Measurements from ENCODE around the gene RNASEH2A. TPM values are rescaled to one million over a fixed set of nuclear protein-coding genes. Genes with fewer than 3 reads are reported as not detected.

Gene RNASEH2A
- total RNA-seq, 1 experiment from 2014 or later, result 120 TPM

- no TSS peak for BruUV-seq (replicated peaks)
- ChIA-PET POLR2A (ENCODE audit: unreplicated experiment) (interaction anchor here (0.5 to 0.6 kb wide), 3 partner anchors 51 to 95 kb away, joined by 3 to 5 read pairs (median 4); no protein-coding TSS in a partner anchor), CTCF (interaction anchor here (0.5 to 1.1 kb wide), 7 partner anchors 23 to 178 kb away, joined by 3 to 9 read pairs (median 5); a partner anchor contains a TSS)
- peak overlapping the region; percentile 42; the same call in 1 of the 2 replicates for H3K4me3 ChIP-seq (ENCODE audit: low read length)
- H3K4me2 ChIP-seq (ENCODE audit: low read length), result peak overlapping the region; percentile 76
- no peaks in the 10 kb centered on the region for H3K27me3 ChIP-seq (ENCODE audit: low read length)
- H3F3A ChIP-seq (ENCODE audit: low read length, unreplicated experiment), result no peaks in the 10 kb centered on the region
- no peaks in the 10 kb centered on the region for H3K9me2 ChIP-seq (replicated peaks; ENCODE audit: low read length)
- DNase-seq (peak; percentile 94), ATAC-seq (peak; percentile 97)
- peak overlapping the region; percentile 77 for H2AFZ ChIP-seq (ENCODE audit: low read length)
- no peak for TF ChIP-seq EZH2phosphoT487 (IDR thresholded peaks at IDR 0.05; ENCODE audit: borderline replicate concordance, low read length)
- peak; percentile 99 for TF ChIP-seq CTCF (conservative IDR thresholded peaks at IDR 0.05; ENCODE audit: low read depth, low read length)
- H3K9me3 ChIP-seq (ENCODE audit: low read length), result no peaks in the 10 kb centered on the region
- H3K4me1 ChIP-seq (ENCODE audit: insufficient read depth, low read length), result peaks cover 14% of the 10 kb centered on the region
- H4K20me1 ChIP-seq (ENCODE audit: low read length), result no peaks in the 10 kb centered on the region
- intact Hi-C loops (cut with micrococcal nuclease), result loop anchor here (5.0 kb wide), 2 partner anchors 70 to 85 kb away; partner anchors contain the start of gene HOOK2
- H3K79me2 ChIP-seq (ENCODE audit: low read length), result no peaks in the 10 kb centered on the region
- H3K36me3 ChIP-seq (ENCODE audit: low read depth, low read length), result no peaks in the 10 kb centered on the region
- no peak overlapping the region for H3K9ac ChIP-seq (ENCODE audit: low read length)
- no peak overlapping the region for H3K27ac ChIP-seq (ENCODE audit: low read length)
Observed at GRCh38 chr19:12847159-12848139, 41.1 kb downstream of the RNASEH2A start.

GRCh38 chr19:12856653-12857052 lies 50.3 kb downstream of the RNASEH2A start:
- no TSS peak for BruUV-seq (replicated peaks)
- H3F3A ChIP-seq (ENCODE audit: low read length, unreplicated experiment), result no peaks in the 10 kb centered on the region

More at GRCh38 chr19:12856653-12857052, 50.3 kb downstream of the RNASEH2A start:
- Histone ChIP-seq H3K4me3 (ENCODE audit: low read length) (no peak overlapping the region), H3K4me1 (ENCODE audit: insufficient read depth, low read length) (no peaks in the 10 kb centered on the region), H3K9me2 (replicated peaks; ENCODE audit: low read length) (no peaks in the 10 kb centered on the region), H3K9me3 (ENCODE audit: low read length) (no peaks in the 10 kb centered on the region), H3K79me2 (ENCODE audit: low read length) (no peaks in the 10 kb centered on the region), H3K27me3 (ENCODE audit: low read length) (no peaks in the 10 kb centered on the region), H3K4me2 (ENCODE audit: low read length) (no peak overlapping the region), H3K27ac (ENCODE audit: low read length) (no peak overlapping the region), H3K9ac (ENCODE audit: low read length) (no peak overlapping the region), H3K36me3 (ENCODE audit: low read depth, low read length) (no peaks in the 10 kb centered on the region; the same call in 1 of the 2 replicates), H4K20me1 (ENCODE audit: low read length) (no peaks in the 10 kb centered on the region), H2AFZ (ENCODE audit: low read length) (no peak overlapping the region)
- intact Hi-C loops (cut with micrococcal nuclease), result no loop called here
- CTCF ChIA-PET, result no interaction called here
- POLR2A ChIA-PET (ENCODE audit: unreplicated experiment), result no interaction called here
- no peak for TF ChIP-seq EZH2 (IDR thresholded peaks at IDR 0.05; ENCODE audit: low read length, unreplicated experiment)
- TF ChIP-seq CTCF (conservative IDR thresholded peaks at IDR 0.05; ENCODE audit: low read depth, low read length), result no peak
- no peak for TF ChIP-seq EZH2phosphoT487 (IDR thresholded peaks at IDR 0.05; ENCODE audit: borderline replicate concordance, low read length)
- ATAC-seq, result no peak
- no peak for DNase-seq
